Natural killer cell (primary cell): ENCODE data around the gene CAPN10. TPM values are rescaled to one million over a fixed set of nuclear protein-coding genes. Genes with fewer than 3 reads are reported as not detected.

Experiments used
- ATAC-seq, 3 donors: fragments of 150-1000 bp in 2 of 3; fragments of 200-7000 bp in 1 of 3; cut with Tn5 transposase; 1 replicate in 1 of 3; 2 replicates in 2 of 3; pipeline ENCODE4 v1.10.0; 2021; ENCODE audit warnings: mild to moderate bottlenecking in 2 of 3, moderate library complexity in 2 of 3
- DNase-seq, 2 donors: peaks; one replicate each; pipeline versions ENCODE4 v3.0.0 to v3.0.0-alpha.2; 2013 to 2021; ENCODE audit warnings: mixed read lengths in 1 of 2
- H3K27ac ChIP-seq: one replicate; pipeline ENCODE4 v1.5.1; 2013; ENCODE audit warnings: mild to moderate bottlenecking, low read length
- H3K27me3 ChIP-seq: one replicate; pipeline ENCODE4 v1.6.1; 2013; ENCODE audit warnings: low read length; ENCODE audit not compliant: control insufficient read depth, insufficient read depth
- H3K36me3 ChIP-seq: one replicate; pipeline ENCODE4 v1.6.1; 2013; ENCODE audit warnings: low read length; ENCODE audit not compliant: control insufficient read depth, insufficient read depth
- H3K4me1 ChIP-seq: one replicate; pipeline ENCODE4 v1.6.1; 2013; ENCODE audit warnings: low read length; ENCODE audit not compliant: control insufficient read depth, insufficient read depth
- H3K4me3 ChIP-seq: one replicate; pipeline ENCODE4 v1.5.1; 2013; ENCODE audit warnings: low read length
- H3K9me3 ChIP-seq: one replicate; pipeline ENCODE4 v1.6.1; 2013; ENCODE audit warnings: low read length; ENCODE audit not compliant: control insufficient read depth, insufficient read depth
- H3K27ac Mint-ChIP-seq, 2 donors: one replicate each; pipeline ENCODE4 v1.8.0; 2022; ENCODE audit warnings: mild to moderate bottlenecking in 2 of 2, mixed read lengths in 2 of 2, moderate library complexity in 1 of 2
- H3K27me3 Mint-ChIP-seq, 2 donors: one replicate each; pipeline ENCODE4 v1.8.0; 2022; ENCODE audit warnings: low read depth in 2 of 2, mixed read lengths in 2 of 2
- H3K36me3 Mint-ChIP-seq: one replicate; pipeline ENCODE4 v1.8.0; 2022; ENCODE audit warnings: mixed read lengths
- H3K4me1 Mint-ChIP-seq, 2 donors: one replicate each; pipeline ENCODE4 v1.8.0; 2022; ENCODE audit warnings: mixed read lengths in 2 of 2
- H3K4me3 Mint-ChIP-seq: one replicate; pipeline ENCODE4 v1.8.0; 2022; ENCODE audit warnings: mild to moderate bottlenecking, moderate library complexity, mixed read lengths
- H3K9me3 Mint-ChIP-seq, 2 donors: one replicate each; pipeline ENCODE4 v1.8.0; 2022; ENCODE audit warnings: mixed read lengths in 2 of 2
- whole genome bisulfite sequencing: methylation state at CpG from one replicate; pipeline ENCODE4 v1.1.7; 2013; ENCODE audit warnings: missing lambda C conversion rate; ENCODE audit not compliant: insufficient coverage; 5-methylcytosine and 5-hydroxymethylcytosine counted together
- intact Hi-C: fragments of 100-400 bp; cut with micrococcal nuclease; formaldehyde crosslinking; loops from one replicate; pipeline ENCODE4 v1.14.2; 2022
- total RNA-seq, 4 donors: library from RNA; stranded (reverse); fragments of 120-200 nt in 1 of 4; gene quantifications; one replicate each; pipeline versions ENCODE4 v1.2.3 to v1.2.4, GENCODE V29; 2013 to 2022
- TF ChIP-seq, protein P1 (sequence below): fragments of 200-600 bp; IDR thresholded peaks from one replicate; pipeline ENCODE4 v1.8.0; 2022; ENCODE audit warnings: antibody characterized with exemption

CAPN10 gene
- total RNA-seq, 3 donors from 2014 or later (not counting 1 experiment from before 2014, with no cell fraction given), result 69.3 to 95.1 (median 91.0) TPM

DNA sequence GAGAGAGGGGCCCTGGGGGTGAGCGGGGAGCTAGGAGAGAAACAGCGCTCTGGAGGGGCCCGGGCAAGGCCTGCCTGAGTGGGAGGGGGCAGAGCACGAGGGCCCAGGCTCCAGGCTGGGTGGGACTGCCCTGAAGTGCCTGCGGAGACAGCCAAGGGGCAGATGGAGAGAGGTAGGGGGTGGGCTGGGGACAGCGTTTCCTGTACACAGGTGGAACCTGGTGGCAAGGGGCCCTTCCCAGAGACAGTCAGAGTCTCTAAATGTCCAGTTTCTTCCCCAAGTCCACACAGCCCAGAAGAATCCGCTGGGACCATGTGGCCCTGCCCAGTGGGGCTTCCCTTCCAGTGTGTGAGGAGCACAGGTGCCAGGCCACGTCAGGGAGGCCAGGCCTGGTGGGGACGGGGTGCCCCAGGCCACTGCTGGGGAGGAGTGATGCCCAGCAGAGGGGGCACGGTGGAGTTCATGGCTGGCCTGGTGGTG lies 37.0 kb downstream of the CAPN10 start:
- Mint-ChIP-seq H3K27ac (peak overlapping the region; percentile 91 to 95), H3K4me3 (no peak overlapping the region), H3K27me3 (no peaks in the 10 kb centered on the region), H3K4me1 (peaks cover 30 to 63% of the 10 kb centered on the region in 2 donors), H3K36me3 (no peaks in the 10 kb centered on the region), H3K9me3 (no peaks in the 10 kb centered on the region)
- H3K27ac ChIP-seq, result peak overlapping the region; percentile 81
- intact Hi-C loops, result loop anchor here (2.0 to 5.0 kb wide), 3 partner anchors 34 to 64 kb away; no protein-coding TSS in a partner anchor
- no peaks in the 10 kb centered on the region for H3K9me3 ChIP-seq
- H3K36me3 ChIP-seq, result no peaks in the 10 kb centered on the region
- H3K4me3 ChIP-seq, result no peak overlapping the region
- ATAC-seq, result no peak
- peak in 1 of 2 donors; percentile 33 for DNase-seq
- 74% methylated on average over 10 of the region's 10 CpGs for WGBS
- peaks cover 84% of the 10 kb centered on the region for H3K4me1 ChIP-seq
- TF ChIP-seq, protein P1, sequence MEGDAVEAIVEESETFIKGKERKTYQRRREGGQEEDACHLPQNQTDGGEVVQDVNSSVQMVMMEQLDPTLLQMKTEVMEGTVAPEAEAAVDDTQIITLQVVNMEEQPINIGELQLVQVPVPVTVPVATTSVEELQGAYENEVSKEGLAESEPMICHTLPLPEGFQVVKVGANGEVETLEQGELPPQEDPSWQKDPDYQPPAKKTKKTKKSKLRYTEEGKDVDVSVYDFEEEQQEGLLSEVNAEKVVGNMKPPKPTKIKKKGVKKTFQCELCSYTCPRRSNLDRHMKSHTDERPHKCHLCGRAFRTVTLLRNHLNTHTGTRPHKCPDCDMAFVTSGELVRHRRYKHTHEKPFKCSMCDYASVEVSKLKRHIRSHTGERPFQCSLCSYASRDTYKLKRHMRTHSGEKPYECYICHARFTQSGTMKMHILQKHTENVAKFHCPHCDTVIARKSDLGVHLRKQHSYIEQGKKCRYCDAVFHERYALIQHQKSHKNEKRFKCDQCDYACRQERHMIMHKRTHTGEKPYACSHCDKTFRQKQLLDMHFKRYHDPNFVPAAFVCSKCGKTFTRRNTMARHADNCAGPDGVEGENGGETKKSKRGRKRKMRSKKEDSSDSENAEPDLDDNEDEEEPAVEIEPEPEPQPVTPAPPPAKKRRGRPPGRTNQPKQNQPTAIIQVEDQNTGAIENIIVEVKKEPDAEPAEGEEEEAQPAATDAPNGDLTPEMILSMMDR, result no peak
- no peaks in the 10 kb centered on the region for H3K27me3 ChIP-seq

DNA sequence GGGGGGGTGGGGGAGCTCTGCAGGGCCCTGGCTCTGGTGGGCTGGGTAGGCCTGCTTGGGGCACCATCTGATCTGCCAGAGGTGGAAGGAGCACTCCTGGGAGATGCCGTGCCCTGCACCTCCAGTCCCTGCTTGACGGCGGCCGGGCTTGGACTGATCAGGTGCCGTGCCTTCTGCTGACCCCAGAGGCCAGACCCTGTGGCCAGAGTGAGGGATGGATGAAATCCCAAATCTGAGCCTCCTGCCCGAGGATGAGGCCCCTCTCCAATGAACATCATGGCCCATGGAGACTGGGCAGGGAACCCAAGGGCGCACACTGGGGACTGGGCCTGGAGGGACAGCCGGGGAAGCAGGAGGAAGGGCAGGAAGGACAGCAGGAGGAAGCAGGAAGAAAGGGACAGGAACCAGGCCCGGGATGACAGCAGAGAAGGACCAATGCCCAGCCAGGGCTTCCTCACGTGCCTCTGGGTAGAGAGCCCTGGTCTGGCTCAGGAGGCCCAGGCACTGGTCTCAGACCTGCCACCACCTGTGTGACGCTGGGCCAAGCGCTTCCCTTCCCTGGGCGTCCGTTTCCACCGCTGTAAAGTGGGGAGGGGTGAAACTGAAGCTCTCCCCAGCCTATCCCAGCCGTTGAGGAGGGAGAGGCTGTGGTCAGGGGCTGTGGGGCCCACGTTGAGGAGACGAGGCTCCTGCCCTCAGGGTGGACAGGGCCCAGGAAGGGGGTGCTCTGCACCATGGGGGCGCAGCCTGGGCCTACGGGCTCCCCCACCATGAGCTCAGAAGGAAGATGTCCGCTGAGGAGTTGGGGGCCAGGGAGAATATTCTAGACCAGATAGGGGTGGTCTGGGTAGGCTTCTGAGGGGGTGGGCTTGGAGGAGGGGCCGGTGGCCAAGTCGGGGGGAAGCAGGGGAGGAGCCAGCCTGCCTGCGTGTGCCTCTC lies 37.7 kb downstream of the CAPN10 start:
- Mint-ChIP-seq H3K36me3 (no peaks in the 10 kb centered on the region), H3K4me3 (peak overlapping the region; percentile 72), H3K27ac (peak overlapping the region; percentile 91 to 95), H3K27me3 (no peaks in the 10 kb centered on the region), H3K4me1 (peaks cover 30 to 63% of the 10 kb centered on the region in 2 donors), H3K9me3 (no peaks in the 10 kb centered on the region)
- peak in 1 of 2 donors; percentile 35 for DNase-seq
- ATAC-seq, result no peak
- Histone ChIP-seq H3K36me3 (no peaks in the 10 kb centered on the region), H3K9me3 (no peaks in the 10 kb centered on the region), H3K27me3 (no peaks in the 10 kb centered on the region), H3K27ac (peak overlapping the region; percentile 88), H3K4me1 (peaks cover 83% of the 10 kb centered on the region), H3K4me3 (no peak overlapping the region)
- intact Hi-C loops, result loop anchor here (2.0 to 5.0 kb wide), 3 partner anchors 33 to 63 kb away; no protein-coding TSS in a partner anchor
- 63% methylated on average over 24 of the region's 24 CpGs for WGBS
- TF ChIP-seq, protein P1, result no peak

- Mint-ChIP-seq H3K9me3 (no peaks in the 10 kb centered on the region), H3K36me3 (no peaks in the 10 kb centered on the region), H3K4me1 (peaks cover 30 to 56% of the 10 kb centered on the region in 2 donors), H3K4me3 (peak within 1 kb of the TSS; percentile 72), H3K27me3 (no peaks in the 10 kb centered on the region), H3K27ac (peak within 1 kb of the TSS; percentile 91 to 95)
- TF ChIP-seq, protein P1, result no peak
- Histone ChIP-seq H3K27ac (peak within 1 kb of the TSS; percentile 88), H3K36me3 (no peaks in the 10 kb centered on the region), H3K4me1 (peaks cover 75% of the 10 kb centered on the region), H3K27me3 (no peaks in the 10 kb centered on the region), H3K4me3 (peak within 1 kb of the TSS; percentile 16), H3K9me3 (no peaks in the 10 kb centered on the region)
- 11% methylated on average over 23 of the region's 23 CpGs for WGBS
- ATAC-seq (peak; percentile 81 to 90 (median 83)), DNase-seq (peak; percentile 76 to 94)
- intact Hi-C loops, result loop anchor here (1.0 to 5.0 kb wide), 4 partner anchors 32 to 62 kb away; partner anchors contain the start of gene CAPN10
Observed at GRCh38 chr2:240624950-240625621, 38.6 kb downstream of the CAPN10 start, which contains the start of gene GPR35. Gene GPR35, plus strand, starts transcription at chr2:240625480. Its CDS starts 4,473 bp downstream, at chr2:240629953.
